ENCODE results near the gene ANKRD12. TPM values are rescaled to one million over a fixed set of nuclear protein-coding genes. Genes with fewer than 3 reads are reported as not detected.

ANKRD12 gene
- total and polyA plus RNA-seq, 2 donors (not counting 1 experiment from before 2014, with no cell fraction given): 8.0 to 183 TPM

- 2% methylated on average over 54 of the region's 64 CpGs for WGBS (ENCODE audit: insufficient coverage)
- peak within 1 kb of the TSS; percentile 81 for H2AFZ ChIP-seq (ENCODE audit: insufficient read depth, low read depth, low read length, poor library complexity, severe bottlenecking)
Observed at GRCh38 chr18:9102508-9103375, 33.8 kb upstream of the ANKRD12 start, which contains the start of gene NDUFV2. TSS of gene NDUFV2 (plus strand) at chr18:9102699. CDS start at chr18:9102744, 45 bp downstream.

More at GRCh38 chr18:9102508-9103375, 33.8 kb upstream of the ANKRD12 start, which contains the start of gene NDUFV2:
- intact Hi-C loops (cut with micrococcal nuclease): loop anchor here (1.0 to 5.0 kb wide), 7 partner anchors 11 to 512 kb away; partner anchors contain the start of genes ANKRD12, PPP4R1 and RALBP1
- Mint-ChIP-seq H3K9me3 (ENCODE audit: insufficient read depth) (no peaks in the 10 kb centered on the region), H3K27ac (peak within 1 kb of the TSS; percentile 93), H3K4me3 (peak within 1 kb of the TSS; percentile 95), H3K27me3 (no peaks in the 10 kb centered on the region), H3K4me1 (peaks cover 54% of the 10 kb centered on the region)
- Histone ChIP-seq H4K20me1 (ENCODE audit: control insufficient read depth, insufficient read depth, low read length, poor library complexity, severe bottlenecking) (no peaks in the 10 kb centered on the region), H3K9ac (ENCODE audit: low read length) (peak within 1 kb of the TSS; percentile 85), H3K9me3 (ENCODE audit: control extremely low read depth in 1 of 3, control insufficient read depth in 2 of 3, insufficient read depth in 1 of 3, low read length in 2 of 3) (peaks cover 0 to 2% (median 0%) of the 10 kb centered on the region in 3 donors), H3K27me3 (replicated peaks in 1 of 4; ENCODE audit: control extremely low read depth in 1 of 4, control insufficient read depth in 3 of 4, insufficient read depth in 4 of 4, low read length in 3 of 4) (no peaks in the 10 kb centered on the region), H3K4me1 (ENCODE audit: control insufficient read depth in 2 of 2, insufficient read depth in 2 of 2, low read length in 2 of 2) (peaks cover 43 to 50% of the 10 kb centered on the region in 2 donors), H3K27ac (ENCODE audit: low read length in 2 of 2) (peak within 1 kb of the TSS; percentile 80 to 86), H3K4me3 (ENCODE audit: control extremely low read depth in 1 of 5, extremely low read depth in 1 of 5, insufficient read depth in 1 of 5, low read depth in 2 of 5, low read length in 4 of 5) (peak within 1 kb of the TSS; percentile 77 to 98 (median 88)), H3K4me2 (replicated peaks; ENCODE audit: low read depth, low read length, poor library complexity, severe bottlenecking) (peak within 1 kb of the TSS; percentile 81), H3K79me2 (ENCODE audit: control insufficient read depth, insufficient read depth, low read length) (peaks cover 52% of the 10 kb centered on the region), H3K36me3 (replicated peaks in 1 of 2; ENCODE audit: control extremely low read depth in 1 of 2, control insufficient read depth in 1 of 2, extremely low read depth in 1 of 2, insufficient read depth in 2 of 2, low read length in 1 of 2) (peaks cover 5 to 10% of the 10 kb centered on the region in 2 experiments)
- CTCF ChIA-PET: interaction anchor here (0.6 to 3.2 kb wide), 17 partner anchors 9 to 45 kb away, joined by 3 to 27 read pairs (median 4); partner anchors contain the start of gene ANKRD12
- no peak for TF ChIP-seq CTCF (IDR thresholded peaks at IDR 0.05)
- no peak for TF ChIP-seq EZH2 (IDR thresholded peaks at IDR 0.05; ENCODE audit: borderline replicate concordance, insufficient read depth, low read depth, low read length, poor library complexity, severe bottlenecking)
- peak; percentile 96 for DNase-seq
- ATAC-seq (ENCODE audit: low read depth): peak; percentile 96
- POLR2A ChIA-PET: interaction anchor here (0.8 to 4.3 kb wide), 8 partner anchors 9 to 39 kb away, joined by 3 to 59 read pairs (median 7); partner anchors contain the start of gene ANKRD12

Data from B cell (primary cell).